HCEC 1CT (cell line): ENCODE data around the gene TMEM184C.

Source experiments
- DNase-seq: peaks from one replicate; pipeline ENCODE4 v3.0.0-alpha.2; 2017

Gene TMEM184C

DNA sequence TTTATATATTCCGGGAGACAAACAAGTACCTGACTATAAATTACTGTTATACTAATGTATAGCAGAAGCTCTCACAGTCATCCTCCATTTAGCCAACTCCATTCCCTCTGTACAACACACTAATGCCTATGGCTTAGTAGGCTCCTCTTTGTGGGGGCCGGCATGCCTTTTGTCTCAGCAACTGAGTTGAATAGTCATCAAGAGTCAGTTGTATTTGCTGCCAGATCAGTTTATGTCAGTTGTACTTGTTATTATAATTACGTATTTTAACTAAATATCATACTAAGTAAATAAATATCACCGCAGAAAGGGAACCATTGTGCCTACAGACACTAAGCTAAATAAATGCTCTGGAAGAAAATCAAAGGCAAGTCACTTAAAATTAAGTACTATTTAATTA is 56.9 kb downstream of the TMEM184C start:
- DNase-seq = no peak

DNA sequence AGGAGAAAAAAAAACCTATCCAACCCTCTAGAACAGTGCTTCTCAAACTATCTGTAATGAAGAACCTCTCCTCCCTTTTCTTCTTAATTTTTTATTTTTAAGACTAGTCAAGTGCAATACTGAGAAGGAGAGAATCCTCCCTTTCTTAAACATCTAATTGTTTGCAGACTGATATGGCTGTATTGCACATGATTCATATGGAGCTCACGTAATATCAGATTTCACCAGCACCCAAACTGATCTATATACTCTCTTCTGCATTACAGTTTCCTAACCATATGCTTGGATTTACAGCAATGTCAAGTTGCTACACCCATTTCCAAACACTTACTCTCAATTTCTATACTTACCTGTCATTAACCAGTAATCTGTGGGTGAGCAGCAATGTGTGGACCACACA is 57.3 kb downstream of the TMEM184C start:
- DNase-seq = peak; percentile 12

GRCh38 chr4:147678106-147678505 is 60.9 kb downstream of the TMEM184C start:
- DNase-seq = no peak

DNA sequence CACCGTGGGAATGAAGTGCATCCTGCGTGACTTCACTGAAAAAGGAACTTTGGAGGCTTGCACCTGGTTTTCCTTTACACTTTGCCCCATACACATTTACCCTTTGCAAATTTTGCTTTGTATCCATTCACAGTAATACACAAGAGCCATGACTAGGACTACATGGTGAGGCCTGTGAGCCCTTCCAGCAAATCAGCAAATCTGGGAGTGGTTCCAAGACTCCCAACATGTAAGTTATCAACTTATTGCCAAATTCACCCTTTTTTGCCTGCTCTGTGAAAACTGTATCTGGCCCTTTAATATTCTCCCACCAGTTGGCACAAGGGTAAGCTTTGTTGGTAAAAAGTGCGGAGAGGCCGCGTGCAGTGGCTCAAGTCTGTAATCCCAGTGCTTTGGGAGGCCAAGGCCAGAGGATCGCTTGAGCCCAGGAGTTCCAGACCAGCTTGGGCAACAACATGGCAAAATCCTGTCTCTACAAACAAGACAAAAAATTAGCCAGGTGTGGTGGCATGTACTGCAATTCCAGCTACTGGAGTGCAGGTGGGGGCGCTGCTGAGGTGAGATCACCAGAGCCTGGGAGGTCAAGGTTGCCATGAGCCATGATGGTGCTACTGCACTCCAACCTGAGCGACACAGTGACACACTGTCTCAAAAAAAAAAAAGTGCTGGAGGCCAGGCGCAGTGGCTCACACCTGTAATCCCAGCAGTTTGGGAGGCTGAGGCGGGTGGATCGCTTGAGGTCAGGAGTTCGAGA is 61.8 kb downstream of the TMEM184C start:
- DNase-seq = no peak

- no peak for DNase-seq
These were observed 65.6 kb downstream of the TMEM184C start for GRCh38 chr4:147682755-147683154.

GRCh38 chr4:147683188-147683591 is 66.0 kb downstream of the TMEM184C start:
- DNase-seq = no peak

- DNase-seq = peak; percentile 74
These were observed 66.8 kb downstream of the TMEM184C start, which contains the start of gene PRMT9 for GRCh38 chr4:147683717-147684700. TSS of gene PRMT9 (minus strand) at chr4:147684163. CDS start at chr4:147683987, 176 bp downstream.

GRCh38 chr4:147689067-147689466 is 71.9 kb downstream of the TMEM184C start:
- no peak for DNase-seq

GRCh38 chr4:147691820-147692219 is 74.6 kb downstream of the TMEM184C start:
- no peak for DNase-seq

- DNase-seq = no peak
These were observed 76.0 kb downstream of the TMEM184C start for GRCh38 chr4:147693218-147693617.

DNA sequence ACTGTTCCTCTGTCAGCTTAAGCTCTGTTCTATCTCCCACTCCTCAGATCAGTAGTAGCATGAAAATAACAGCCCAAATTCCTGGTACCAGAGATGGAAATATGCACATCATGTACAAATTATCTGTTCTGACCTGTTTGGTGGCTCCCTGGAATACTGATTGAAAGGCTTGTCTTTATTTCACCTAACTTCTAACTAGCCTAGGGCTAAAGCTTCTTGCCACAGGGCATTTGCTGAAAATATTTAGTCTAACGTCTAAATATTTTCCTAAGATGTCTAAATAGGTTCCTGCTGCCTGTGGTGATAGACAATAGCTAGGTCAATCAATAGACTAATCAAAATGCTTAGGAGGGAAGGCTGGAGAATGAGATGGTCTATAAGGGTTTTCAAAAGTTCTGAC is 79.7 kb downstream of the TMEM184C start:
- no peak for DNase-seq

DNA sequence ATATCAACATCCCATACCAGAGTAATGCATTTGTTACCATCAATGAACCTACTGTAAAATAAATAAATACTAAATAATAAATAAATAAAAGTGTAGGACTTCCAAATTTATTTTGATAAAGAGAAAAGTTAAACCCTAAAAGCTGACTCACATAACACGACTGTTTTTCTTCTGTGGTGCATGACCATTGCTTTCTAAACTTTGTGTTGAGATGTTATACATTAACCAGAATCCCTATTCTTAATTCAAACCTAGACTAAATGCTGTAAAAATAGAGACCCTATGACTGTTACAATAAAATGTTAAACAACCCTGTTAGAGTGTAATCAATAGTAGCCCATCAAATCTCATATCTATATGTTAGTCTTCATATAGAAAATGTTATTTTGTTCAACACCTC is 87.6 kb downstream of the TMEM184C start:
- no peak for DNase-seq

DNA sequence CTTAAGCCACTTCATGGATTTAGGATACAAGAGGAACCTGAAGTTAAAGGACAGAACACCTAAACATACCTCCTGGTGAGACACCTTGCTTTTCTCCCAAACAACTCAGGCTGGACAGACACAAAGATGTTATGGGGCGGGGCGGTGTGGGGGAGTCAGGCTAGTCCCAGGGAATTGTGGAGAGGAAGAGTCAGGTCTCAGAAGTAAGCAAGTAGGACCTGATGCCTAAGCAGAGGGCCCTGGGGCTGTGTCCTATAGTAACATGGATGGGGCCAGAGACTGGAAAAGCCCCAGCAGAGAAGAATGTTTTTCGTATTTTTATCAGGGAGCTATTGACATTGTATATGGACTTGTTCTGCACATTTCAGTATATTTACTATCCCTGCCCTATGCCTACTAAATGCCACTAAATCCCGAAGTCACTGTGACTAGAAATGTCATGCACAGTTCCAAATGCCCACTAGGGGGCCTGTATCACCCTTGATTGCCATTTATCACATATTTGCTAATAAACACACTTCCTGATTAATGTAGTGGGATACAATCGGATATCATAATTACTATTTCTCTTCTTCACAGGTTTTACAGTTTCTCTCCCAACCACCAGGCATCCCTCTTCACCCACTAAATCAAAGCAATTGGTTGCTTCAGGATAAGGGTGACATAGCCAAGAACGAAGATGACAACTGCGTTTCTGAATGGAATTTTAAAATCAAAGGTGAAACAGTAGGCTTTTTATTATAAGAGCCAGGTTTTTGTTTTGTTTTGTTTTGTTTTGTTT is 90.9 kb downstream of the TMEM184C start:
- DNase-seq = peak; percentile 33

- DNase-seq = peak; percentile 68
These were observed 92.8 kb downstream of the TMEM184C start for GRCh38 chr4:147709999-147710398.

DNA sequence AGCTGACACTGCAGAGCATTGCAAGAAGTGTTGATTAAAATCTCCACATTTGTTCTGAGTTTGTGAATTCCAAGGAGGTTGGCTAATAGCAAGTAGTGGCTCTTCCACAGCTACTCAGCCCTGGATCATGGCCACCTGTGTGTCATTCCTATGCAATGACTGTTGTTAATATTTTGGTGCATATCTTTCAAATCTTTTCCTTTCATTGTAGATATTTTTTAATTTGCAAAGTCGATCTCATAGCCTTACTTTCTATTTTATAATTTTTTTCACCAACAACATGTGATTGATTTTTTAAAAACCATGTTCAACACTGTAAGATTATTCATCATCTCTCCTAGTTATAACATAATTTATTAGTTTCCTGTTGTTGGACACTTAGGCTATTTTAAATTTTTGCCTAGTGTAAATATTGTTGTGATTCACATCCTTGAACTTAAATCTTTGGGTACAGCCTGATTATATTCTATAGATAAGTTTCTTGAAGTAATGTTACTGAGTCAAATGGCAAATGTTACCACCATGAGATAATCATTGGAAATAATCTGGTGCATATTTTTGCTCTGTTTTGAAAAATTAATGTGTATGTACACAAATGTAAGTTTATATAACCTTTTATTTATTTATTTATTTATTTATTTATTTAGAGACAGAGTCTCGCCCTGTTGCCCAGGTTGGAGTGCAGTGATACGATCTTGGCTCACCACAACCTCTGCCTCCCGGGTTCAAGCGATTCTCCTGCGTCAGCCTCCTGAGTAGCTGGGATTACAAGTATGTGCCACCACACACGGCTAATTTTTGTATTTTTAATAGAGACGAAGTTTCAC is 97.6 kb downstream of the TMEM184C start:
- DNase-seq = peak; percentile 81

DNA sequence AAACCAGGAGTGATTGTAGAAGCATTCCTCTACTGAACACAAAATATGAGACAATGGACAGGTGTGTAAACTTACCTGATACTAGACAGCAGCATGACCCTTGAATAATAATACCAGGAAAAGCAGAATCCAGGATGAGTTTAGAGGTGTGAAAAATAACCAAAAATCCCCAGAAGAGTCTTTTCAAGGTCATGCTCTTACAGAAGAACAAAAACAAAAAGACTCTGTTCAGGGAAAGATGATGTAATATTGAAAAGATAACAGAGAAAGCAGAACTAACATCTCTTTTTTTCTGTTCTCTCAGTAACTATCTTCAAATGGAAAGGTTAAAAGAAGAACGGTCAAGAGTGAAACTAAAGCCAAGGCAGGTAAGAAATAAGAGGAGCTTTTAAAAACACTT is 100.7 kb downstream of the TMEM184C start:
- no peak for DNase-seq
